SH-SY5Y (cell line): ENCODE data around the gene SIPA1L3.

Source experiments
- GATA2 ChIP-seq: IDR thresholded peaks from 2 replicates; pipeline ENCODE4 v1.6.1; 2011; ENCODE audit warnings: mild to moderate bottlenecking, low read depth, low read length
- GATA3 ChIP-seq: IDR thresholded peaks from 2 replicates; pipeline ENCODE4 v1.6.1; 2011; ENCODE audit warnings: low read depth, mild to moderate bottlenecking, low read length, moderate library complexity

DNA sequence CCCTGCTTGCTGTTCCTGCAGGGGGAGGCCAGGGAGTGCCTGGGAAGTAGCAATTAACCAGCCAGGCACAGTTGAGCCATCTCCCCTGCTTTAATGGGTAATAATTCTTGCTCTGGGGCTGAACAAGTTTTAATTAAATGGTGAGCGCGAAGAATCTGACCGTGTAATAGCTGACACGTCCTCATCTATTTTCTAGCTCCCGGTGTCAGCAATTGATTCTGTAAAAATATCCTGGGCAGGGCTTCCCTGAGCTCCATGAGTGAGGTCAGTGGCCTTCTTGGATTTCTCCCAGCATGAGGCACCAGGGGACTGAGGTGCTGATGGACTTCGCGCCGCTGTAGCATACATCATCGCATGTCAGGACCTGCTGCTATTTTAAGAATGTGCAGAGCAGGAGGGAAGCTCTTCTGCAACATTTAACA lies 26.9 kb downstream of the SIPA1L3 start:
- TF ChIP-seq GATA3 (no peak), GATA2 (no peak)
